ENCODE results near the gene OR4N2. TPM values are rescaled to one million over a fixed set of nuclear protein-coding genes. Genes with fewer than 3 reads are reported as not detected.

The OR4N2 gene
- total RNA-seq, 1 experiment from 2014 or later = not detected

DNA sequence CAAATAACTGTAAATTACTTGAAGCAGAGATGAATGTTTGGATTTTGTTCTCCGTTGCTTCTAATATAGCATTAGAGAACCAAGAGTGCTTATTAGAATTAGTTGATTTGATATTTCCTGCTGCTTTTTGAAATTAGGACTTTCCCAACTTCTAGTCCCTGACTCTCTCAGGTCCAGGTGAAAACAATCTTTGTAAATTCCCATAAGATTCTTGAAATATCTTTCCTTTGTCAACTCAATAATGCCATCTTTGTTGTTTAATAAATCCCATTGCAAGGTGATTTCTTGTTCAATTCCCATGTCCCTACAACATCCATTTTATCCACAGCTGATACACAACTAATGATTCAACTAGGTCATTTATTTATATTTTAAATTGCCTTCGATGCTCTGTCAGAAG lies 71.3 kb downstream of the OR4N2 start, which contains the start of gene OR4K2:
OR4K2 (plus strand) TSS at position 301 of the 400 bp plus-strand sequence. CDS start 1,126 bp downstream, outside the sequence.
- no peak for ATAC-seq
- no peaks in the 10 kb centered on the region for H3K9me2 ChIP-seq (replicated peaks; ENCODE audit: low read length)
- H3K4me2 ChIP-seq (ENCODE audit: low read length) = no peak within 1 kb of the TSS
- ChIA-PET CTCF (no interaction called here), POLR2A (ENCODE audit: unreplicated experiment) (no interaction called here)
- BruUV-seq (replicated peaks) = no TSS peak
- TF ChIP-seq EZH2phosphoT487 (IDR thresholded peaks at IDR 0.05; ENCODE audit: borderline replicate concordance, low read length) (no peak), EZH2 (IDR thresholded peaks at IDR 0.05; ENCODE audit: low read length, unreplicated experiment) (no peak)
- TF ChIP-seq, protein P1, sequence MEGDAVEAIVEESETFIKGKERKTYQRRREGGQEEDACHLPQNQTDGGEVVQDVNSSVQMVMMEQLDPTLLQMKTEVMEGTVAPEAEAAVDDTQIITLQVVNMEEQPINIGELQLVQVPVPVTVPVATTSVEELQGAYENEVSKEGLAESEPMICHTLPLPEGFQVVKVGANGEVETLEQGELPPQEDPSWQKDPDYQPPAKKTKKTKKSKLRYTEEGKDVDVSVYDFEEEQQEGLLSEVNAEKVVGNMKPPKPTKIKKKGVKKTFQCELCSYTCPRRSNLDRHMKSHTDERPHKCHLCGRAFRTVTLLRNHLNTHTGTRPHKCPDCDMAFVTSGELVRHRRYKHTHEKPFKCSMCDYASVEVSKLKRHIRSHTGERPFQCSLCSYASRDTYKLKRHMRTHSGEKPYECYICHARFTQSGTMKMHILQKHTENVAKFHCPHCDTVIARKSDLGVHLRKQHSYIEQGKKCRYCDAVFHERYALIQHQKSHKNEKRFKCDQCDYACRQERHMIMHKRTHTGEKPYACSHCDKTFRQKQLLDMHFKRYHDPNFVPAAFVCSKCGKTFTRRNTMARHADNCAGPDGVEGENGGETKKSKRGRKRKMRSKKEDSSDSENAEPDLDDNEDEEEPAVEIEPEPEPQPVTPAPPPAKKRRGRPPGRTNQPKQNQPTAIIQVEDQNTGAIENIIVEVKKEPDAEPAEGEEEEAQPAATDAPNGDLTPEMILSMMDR (conservative IDR thresholded peaks at IDR 0.05; ENCODE audit: low read depth, low read length) = no peak
- H3K9me3 ChIP-seq (ENCODE audit: low read length) = no peaks in the 10 kb centered on the region
- no peak within 1 kb of the TSS for H2AFZ ChIP-seq (ENCODE audit: low read length)
- no peaks in the 10 kb centered on the region for H3K79me2 ChIP-seq (ENCODE audit: low read length)
- DNase-seq = no peak
- no peak within 1 kb of the TSS for H3K4me3 ChIP-seq (ENCODE audit: low read length)
- no peaks in the 10 kb centered on the region for H3K4me1 ChIP-seq (ENCODE audit: insufficient read depth, low read length)
- H3K36me3 ChIP-seq (ENCODE audit: low read depth, low read length) = no peaks in the 10 kb centered on the region
- intact Hi-C loops (cut with micrococcal nuclease) = no loop called here
- no peaks in the 10 kb centered on the region for H4K20me1 ChIP-seq (ENCODE audit: low read length)
- no peaks in the 10 kb centered on the region for H3F3A ChIP-seq (ENCODE audit: low read length, unreplicated experiment)
- H3K9ac ChIP-seq (ENCODE audit: low read length) = no peak within 1 kb of the TSS
- no peak within 1 kb of the TSS for H3K27ac ChIP-seq (ENCODE audit: low read length)
- no peaks in the 10 kb centered on the region; the same call in 1 of the 2 replicates for H3K27me3 ChIP-seq (ENCODE audit: low read length)

DNA sequence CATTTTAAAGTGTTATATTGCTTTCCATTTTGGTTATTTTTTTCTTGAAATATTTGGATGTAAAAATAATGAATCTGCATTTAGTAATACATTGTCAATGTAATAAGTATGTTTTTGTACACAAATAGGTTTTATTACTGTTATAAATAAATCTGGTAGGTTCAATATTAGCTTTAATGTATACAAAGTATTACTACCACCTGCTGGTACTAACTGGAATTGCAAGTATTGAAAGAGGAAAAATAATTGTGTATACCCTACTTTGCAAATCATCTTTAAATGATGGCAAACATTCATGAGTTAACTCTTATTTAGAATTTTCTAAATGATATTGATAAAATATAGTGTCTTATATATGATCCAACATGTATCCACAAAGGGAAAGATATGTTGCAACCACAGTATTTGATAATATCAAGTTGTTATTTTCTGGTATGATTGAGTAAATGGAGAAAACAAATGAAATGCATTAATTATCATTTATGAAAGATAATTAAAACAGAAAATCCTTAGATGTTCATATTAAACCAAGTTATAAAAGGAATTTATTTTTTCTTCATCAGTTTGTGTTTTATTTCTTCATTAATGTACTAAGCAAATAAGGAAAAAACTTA lies 74.6 kb downstream of the OR4N2 start:
- H3K4me3 ChIP-seq (ENCODE audit: low read length) = no peak overlapping the region
- H4K20me1 ChIP-seq (ENCODE audit: low read length) = no peaks in the 10 kb centered on the region
- ATAC-seq = no peak
- TF ChIP-seq EZH2 (IDR thresholded peaks at IDR 0.05; ENCODE audit: low read length, unreplicated experiment) = no peak
- TF ChIP-seq, protein P1 (conservative IDR thresholded peaks at IDR 0.05; ENCODE audit: low read depth, low read length) = peak; percentile 91
- intact Hi-C loops (cut with micrococcal nuclease) = no loop called here
- H3K9me3 ChIP-seq (ENCODE audit: low read length) = no peaks in the 10 kb centered on the region
- peaks cover 6% of the 10 kb centered on the region; the same call in 1 of the 2 replicates for H3K27me3 ChIP-seq (ENCODE audit: low read length)
- ChIA-PET CTCF (no interaction called here), POLR2A (ENCODE audit: unreplicated experiment) (no interaction called here)
- no peak overlapping the region for H3K4me2 ChIP-seq (ENCODE audit: low read length)
- H3K9ac ChIP-seq (ENCODE audit: low read length) = no peak overlapping the region
- H2AFZ ChIP-seq (ENCODE audit: low read length) = no peak overlapping the region
- no peaks in the 10 kb centered on the region for H3K4me1 ChIP-seq (ENCODE audit: insufficient read depth, low read length)
- no TSS peak for BruUV-seq (replicated peaks)
- peak; percentile 67 for DNase-seq
- no peak overlapping the region for H3K27ac ChIP-seq (ENCODE audit: low read length)
- no peaks in the 10 kb centered on the region for H3F3A ChIP-seq (ENCODE audit: low read length, unreplicated experiment)
- no peaks in the 10 kb centered on the region for H3K9me2 ChIP-seq (replicated peaks; ENCODE audit: low read length)
- no peaks in the 10 kb centered on the region for H3K79me2 ChIP-seq (ENCODE audit: low read length)
- H3K36me3 ChIP-seq (ENCODE audit: low read depth, low read length) = no peaks in the 10 kb centered on the region

Other genes with a start within 250 kb of the OR4N2 start
- gene OR11H2, start 89.9 kb upstream of the OR4N2 start, total RNA-seq (2014; rRNA removed) = not detected in 2 replicates
- not detected in 2 replicates for gene OR4Q3, start 60.2 kb upstream of the OR4N2 start, total RNA-seq (2014; rRNA removed)
- not detected in 2 replicates for gene OR4M1, start 30.3 kb upstream of the OR4N2 start, total RNA-seq (2014; rRNA removed)
- not detected in 2 replicates for gene OR4K2, start 71.4 kb downstream of the OR4N2 start, total RNA-seq (2014; rRNA removed)
- not detected in 2 replicates for gene OR4K5, start 116.8 kb downstream of the OR4N2 start, total RNA-seq (2014; rRNA removed)
- gene OR4K1, start 127.1 kb downstream of the OR4N2 start, total RNA-seq (2014; rRNA removed) = not detected in 2 replicates
- not detected in 2 replicates for gene OR4K15, start 171.8 kb downstream of the OR4N2 start, total RNA-seq (2014; rRNA removed)
- gene OR4Q2, start 198.4 kb downstream of the OR4N2 start, total RNA-seq (2014; rRNA removed) = not detected in 2 replicates
- not detected in 2 replicates for gene OR4K14, start 215.5 kb downstream of the OR4N2 start, total RNA-seq (2014; rRNA removed)
- not detected in 2 replicates for gene OR4K13, start 232.3 kb downstream of the OR4N2 start, total RNA-seq (2014; rRNA removed)

Measured in PC-3 (cell line).